GM18499 (cell line): ENCODE measurements around the gene DIAPH2.
"Not testable (repeated sequence)": the region's sequence is repeated elsewhere in the genome, so short reads cannot be mapped to it uniquely, and the experiment has no call there.

Experiments used
- ATAC-seq: cut with Tn5 transposase; IDR thresholded peaks from one replicate; pipeline ENCODE4 v1.9.1; 2021; ENCODE audit warnings: moderate number of reproducible peaks; ENCODE audit not compliant: insufficient read depth, unreplicated experiment

The DIAPH2 gene

DNA sequence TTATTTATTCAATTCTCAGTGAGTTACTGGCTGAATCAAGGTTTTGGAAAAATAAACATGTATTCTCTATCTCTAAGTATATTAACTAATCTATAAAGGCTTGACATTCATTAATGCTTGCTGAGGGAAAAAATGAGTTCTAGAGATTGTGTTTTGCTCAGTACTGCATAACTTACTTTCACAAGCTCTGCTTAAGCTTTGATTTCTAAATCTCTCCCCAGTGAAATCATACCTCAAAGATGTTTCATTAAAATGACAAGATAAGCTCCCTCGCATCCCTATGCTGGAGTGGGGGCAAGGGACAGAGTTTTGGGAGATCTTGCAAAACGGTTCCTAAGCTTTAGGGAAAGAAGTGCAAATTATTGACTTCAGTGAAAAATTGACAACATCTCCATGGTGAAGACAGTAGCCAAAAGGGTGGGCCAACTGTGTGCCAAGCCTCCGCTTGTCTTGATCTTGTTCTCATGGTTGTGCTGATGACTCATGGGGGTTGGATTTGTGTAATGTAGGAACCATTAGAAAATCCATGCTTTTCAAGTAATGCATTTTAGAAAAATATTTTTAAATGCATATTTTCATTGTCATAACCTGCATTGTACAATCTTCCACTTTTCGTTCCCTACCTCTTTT lies 720.5 kb downstream of the DIAPH2 start:
- ATAC-seq = no peak

- ATAC-seq = not testable (repeated sequence)
Observed at GRCh38 chrX:97409632-97410415, 725.2 kb downstream of the DIAPH2 start.

DNA sequence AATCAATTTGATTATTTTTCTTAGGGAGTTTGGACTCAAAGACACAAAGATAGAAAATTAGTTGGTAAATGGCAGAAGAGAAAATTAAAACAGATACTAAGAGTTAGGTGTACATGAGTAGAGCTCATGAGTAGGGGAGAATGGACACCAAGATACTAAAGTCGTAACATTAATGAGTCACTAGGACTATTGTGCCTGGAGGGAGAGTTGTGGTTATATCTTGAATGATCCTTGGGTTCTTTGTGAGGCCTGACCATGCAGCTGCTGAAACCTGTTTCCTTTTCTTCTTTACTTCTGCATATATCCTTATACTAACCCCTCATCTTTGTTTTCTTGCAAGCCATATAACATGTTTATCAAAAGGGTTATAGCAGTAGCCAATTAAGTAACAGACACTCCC lies 731.8 kb downstream of the DIAPH2 start:
- no peak for ATAC-seq

DNA sequence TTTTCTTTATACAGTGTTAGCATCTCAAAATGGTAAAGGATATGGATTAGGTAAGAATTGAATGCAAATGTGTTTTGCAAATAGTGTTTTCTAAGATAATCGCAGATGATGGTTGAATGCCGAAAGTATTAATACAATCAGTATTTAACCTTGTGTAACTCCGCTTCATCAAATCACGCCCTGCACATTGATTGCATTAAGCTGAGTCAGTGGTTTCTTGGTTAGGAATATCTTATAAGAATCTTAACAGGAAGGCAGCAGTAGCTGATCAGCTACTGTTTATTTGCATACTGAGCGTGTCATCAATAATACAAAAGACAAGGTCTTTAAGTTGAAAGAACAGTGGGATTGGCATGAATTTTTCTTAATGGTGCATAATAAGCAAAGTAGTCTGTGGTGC lies 744.5 kb downstream of the DIAPH2 start:
- no peak for ATAC-seq

GRCh38 chrX:97431281-97431680 lies 746.6 kb downstream of the DIAPH2 start:
- ATAC-seq = no peak

DNA sequence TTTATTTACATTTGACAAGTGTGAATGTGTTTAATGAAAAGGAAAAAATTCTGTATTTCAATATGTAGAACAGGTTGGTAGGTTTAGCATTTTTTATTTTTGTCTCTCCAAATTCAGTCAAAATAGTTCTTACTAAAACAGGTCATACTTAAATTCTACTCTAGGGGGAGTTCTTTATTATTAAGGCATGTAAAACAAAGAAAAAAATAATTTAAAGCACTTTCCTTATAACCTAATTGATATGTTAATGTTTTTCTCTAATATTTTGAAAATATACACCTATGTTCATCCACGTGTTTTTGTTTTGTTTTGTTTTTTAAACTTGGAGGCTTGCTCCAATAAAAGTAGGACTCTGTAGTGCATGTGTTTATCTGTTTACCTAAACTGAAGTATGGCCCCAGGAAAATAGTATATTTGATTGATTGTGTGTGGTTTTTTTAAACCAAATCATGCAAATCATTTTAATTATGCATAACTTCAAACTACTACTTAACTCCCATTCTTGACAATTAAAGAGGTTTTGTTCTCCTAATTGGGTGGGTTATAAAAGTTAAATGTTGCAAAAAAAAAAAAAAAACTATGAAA lies 761.7 kb downstream of the DIAPH2 start:
- no peak for ATAC-seq

DNA sequence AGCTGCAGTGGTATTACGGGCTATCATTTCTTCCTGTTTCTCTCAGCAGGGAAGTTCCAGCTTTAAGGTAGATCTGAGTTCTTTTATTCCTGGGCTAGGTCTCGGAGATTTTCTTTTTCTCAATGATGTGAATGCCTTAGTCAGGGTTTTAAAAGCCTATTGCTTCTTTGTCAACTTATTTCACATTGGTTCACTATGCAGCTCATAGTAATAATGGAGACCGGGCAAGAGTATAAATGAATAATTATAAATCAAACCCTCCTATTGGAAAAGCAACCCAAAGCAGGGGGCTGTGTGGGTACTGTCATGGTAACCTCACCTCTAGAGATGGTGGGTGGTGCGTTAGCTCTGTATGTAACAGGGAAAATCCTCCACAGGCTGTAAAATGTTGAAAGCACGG lies 762.7 kb downstream of the DIAPH2 start:
- no peak for ATAC-seq

- no peak for ATAC-seq
Observed at GRCh38 chrX:97452283-97452682, 767.6 kb downstream of the DIAPH2 start.

DNA sequence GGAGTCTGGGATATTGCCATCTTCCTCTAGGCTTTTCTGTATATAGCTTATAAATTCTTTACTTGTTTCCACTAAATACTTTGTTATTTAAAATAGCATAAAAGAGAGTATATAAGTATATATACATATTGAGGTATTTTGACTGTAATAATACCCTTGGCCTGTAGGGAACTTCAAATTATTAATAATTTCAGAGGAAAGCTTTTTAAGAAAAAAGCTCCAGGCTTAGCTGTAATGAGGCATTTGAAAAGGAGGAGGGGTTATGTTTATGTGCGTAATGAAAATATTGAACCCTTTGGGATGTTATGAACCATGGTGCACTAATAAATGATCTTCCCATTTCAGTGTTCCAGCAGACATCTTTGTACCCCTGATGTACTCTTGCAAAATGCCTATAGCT lies 777.1 kb downstream of the DIAPH2 start:
- no peak for ATAC-seq

GRCh38 chrX:97471071-97471470 lies 786.4 kb downstream of the DIAPH2 start:
- no peak for ATAC-seq

DNA sequence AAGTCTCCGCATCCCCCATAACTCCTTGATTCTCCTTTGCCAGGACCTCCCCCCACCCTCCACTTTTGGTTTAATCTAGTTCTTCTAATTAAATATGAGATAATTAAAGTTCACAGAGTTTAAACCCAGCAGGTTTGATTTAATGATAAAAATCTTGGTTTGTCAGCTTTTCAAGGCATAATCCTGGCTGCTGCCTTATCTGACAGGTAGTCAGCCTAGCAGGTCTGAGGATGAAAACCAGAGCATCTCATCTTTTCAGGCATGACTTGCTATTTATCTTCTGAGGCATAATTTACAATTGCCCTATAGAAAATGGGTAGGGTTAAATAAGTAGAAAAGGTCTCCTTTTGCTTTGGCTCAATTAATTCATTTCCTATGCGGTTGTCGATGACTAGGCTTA lies 790.3 kb downstream of the DIAPH2 start:
- no peak for ATAC-seq

- no peak for ATAC-seq
Observed at GRCh38 chrX:97479106-97479890, 794.7 kb downstream of the DIAPH2 start.

DNA sequence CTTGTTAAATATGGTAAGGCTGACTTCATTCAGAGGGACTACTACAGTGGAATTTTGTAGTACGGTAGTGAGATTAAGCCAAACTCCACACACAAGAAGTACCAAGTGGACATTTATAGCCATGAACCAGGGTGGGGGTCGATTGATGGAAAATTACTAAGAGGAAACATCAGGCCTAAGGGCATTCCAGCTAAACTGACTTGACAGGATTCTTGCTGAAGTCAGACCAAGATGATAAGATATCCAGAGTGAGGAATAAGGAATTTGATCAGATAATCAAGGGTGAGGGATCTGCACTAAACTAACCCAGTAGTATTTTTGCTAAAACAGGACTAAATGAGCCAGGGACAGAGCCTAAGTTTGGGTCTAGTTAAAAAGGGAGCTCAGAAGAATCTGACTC lies 796.6 kb downstream of the DIAPH2 start:
- no peak for ATAC-seq

DNA sequence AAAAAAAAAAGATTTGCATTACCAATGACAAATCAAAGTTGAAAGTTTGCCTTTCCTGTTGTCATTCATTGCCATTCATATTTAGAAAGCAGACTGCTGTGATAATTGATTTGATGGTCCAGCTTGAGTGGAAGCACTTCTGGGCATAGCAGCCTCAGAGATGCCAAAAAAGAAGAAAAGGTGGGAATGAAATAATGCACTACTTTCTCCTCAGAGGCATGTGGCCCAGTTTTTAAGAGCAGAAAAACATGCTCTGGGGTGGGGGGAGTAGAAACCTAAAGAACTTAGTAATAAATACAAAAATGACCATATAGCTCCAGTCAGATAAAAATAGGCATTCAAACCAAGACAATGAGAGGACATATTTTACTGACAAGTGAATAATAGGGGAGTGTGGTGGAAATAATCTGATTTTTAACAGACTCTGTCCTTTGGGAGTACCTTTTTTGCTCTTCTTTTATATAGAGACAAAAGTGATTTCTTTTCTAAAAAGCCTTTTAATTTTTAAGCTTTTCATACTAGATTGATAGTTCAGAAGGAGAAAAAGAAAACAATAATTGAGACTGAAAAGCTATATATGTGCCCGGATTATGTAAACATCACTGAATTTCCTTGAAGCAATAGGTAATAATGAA lies 798.1 kb downstream of the DIAPH2 start:
- no peak for ATAC-seq

DNA sequence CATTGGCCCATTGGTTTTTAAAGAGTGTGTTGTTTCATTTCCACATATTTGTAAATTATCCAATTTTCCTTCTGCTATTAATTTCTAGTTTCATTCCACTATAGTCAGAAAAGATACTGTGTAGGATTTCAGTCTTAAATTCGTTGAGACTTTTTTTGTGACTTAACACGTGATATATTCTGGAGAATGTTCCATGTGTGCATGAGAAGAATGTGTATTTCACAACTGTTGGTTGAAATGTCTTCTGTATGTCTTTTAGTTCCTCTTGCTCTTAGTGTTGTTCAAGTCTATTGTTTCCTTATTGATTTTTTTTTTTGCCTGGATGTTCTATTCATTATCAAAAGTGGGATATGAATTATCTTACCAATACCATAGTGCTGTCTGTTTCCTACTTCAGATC lies 806.0 kb downstream of the DIAPH2 start:
- no peak for ATAC-seq

DNA sequence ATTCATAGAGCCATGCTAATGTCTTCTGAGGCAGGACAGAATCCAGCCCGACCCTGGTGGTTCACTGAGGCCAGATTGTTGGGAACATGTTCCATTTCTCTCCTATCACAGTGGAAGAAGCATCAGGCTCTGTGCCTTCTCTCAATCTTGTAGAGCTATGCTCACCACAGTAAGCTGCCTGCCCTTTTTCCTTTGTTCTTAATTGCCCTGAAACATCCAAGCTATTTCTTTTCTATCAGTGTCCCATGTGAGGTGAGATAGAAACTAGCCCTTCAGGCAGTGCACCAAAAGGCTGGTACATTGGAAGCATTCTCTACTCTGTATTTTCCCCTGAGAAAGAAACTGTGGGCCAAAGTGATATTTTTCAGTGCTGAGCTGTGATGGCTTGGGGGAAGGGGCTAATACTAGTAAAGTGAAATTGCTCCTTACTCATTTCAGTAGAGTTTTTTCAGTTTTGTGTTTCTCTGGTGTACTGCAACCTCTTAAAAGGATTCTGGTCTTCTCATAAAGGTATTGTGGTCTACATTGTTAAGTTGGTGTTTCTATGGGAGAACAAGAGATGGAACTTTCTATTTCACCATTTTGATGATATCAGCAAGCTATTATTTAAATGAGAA lies 810.2 kb downstream of the DIAPH2 start:
- ATAC-seq = peak; percentile 97

DNA sequence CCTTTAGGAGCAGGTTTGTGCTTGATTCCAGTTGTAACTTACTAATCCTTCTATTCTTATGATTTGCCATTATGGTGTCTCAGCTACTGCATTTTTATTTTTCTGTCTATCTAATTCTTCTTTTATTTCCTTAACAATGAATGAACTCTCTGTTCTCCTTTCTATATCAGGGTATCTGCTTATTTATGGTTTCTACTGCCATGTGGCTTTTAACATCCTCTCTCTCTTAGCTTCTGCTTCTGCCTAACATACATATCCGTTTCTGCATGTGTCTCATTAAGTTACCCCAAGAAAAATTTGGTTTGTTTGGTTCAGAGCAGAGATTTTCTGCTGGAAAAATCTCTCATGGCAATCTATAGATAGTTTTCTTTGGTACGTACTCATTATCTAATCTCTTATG lies 813.5 kb downstream of the DIAPH2 start:
- no peak for ATAC-seq

DNA sequence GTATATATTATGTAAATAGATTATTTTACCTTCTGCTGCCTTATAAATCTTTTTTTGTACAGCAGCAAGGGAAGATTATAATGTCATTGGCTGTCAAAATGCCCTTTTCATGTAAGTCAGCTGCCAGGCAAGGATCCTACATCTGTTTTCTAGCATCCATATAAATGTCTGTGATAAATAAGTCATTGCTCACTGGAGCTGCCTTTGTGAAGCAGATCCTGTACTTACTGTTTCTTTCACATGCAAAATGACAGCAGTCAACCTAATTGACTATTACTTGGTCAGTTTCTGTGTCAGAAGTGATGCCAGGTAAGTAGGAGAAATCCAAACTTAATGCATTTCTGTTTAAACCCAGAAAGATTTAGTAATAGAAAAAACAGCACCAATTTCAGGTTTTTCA lies 819.8 kb downstream of the DIAPH2 start:
- ATAC-seq = no peak

- ATAC-seq = no peak
Observed at GRCh38 chrX:97517763-97518162, 833.1 kb downstream of the DIAPH2 start.

DNA sequence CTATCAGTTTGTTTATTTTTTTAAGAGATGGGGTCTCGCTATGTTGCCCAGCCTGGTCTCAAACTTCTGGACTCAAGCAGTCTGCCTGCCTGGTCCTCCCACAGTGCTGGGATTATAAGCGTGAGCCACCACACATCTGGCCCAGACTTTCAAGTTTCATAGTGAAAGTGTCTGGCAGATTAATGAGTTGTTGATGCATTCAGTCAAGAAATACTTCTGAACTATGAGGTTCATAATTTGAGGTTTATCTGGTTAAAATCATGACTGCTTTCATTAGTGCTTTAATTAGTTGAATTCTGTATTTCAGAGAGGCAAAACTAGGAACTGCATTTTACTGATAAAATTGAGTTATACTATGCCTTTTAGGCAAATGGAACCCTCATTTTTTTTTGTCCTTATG lies 837.7 kb downstream of the DIAPH2 start:
- ATAC-seq = no peak
